ENCODE measurements around the gene MRGPRF.

MRGPRF gene

DNA sequence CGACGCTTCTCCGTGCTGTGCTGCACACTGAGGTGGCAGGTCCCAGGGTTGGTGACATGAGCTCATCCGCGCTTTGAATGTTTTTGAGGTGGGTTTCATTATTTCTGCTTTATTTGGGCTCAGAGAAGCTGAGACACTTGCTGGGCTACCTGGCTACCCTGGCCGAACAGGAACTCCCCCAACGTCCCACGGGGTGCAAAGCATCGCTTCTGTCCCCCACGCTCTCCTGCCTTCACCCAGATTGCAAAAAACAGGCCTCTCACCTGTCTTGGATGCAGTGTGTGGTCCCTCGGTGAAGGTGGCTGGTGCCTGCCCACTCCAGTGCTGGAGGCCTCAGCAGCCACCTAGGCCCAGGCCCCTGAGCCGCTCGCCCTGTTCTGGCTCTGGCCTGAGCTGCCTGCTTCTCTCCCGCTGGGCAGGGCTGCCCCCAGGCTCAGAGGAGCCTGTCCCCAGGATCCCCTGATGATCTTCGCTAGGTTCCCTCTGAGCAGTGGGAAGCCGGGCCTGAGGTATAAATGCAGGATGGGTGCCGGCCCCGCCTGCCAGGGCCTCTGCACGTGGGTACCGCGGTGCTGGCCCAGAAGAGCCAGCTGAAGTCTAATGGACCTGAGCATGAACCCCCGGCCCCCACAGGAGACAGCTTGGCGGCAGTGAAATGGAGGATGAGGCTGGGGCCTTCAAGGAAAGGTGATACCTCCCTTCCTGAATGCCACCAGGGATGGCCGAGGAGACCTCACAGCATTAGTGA is 16.5 kb downstream of the MRGPRF start:
- no peak for DNase-seq (ENCODE audit: extremely low read depth, low read depth)
- TF ChIP-seq, protein P1, sequence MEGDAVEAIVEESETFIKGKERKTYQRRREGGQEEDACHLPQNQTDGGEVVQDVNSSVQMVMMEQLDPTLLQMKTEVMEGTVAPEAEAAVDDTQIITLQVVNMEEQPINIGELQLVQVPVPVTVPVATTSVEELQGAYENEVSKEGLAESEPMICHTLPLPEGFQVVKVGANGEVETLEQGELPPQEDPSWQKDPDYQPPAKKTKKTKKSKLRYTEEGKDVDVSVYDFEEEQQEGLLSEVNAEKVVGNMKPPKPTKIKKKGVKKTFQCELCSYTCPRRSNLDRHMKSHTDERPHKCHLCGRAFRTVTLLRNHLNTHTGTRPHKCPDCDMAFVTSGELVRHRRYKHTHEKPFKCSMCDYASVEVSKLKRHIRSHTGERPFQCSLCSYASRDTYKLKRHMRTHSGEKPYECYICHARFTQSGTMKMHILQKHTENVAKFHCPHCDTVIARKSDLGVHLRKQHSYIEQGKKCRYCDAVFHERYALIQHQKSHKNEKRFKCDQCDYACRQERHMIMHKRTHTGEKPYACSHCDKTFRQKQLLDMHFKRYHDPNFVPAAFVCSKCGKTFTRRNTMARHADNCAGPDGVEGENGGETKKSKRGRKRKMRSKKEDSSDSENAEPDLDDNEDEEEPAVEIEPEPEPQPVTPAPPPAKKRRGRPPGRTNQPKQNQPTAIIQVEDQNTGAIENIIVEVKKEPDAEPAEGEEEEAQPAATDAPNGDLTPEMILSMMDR (IDR thresholded peaks at IDR 0.05; ENCODE audit: low read depth, low read length): no peak

DNA sequence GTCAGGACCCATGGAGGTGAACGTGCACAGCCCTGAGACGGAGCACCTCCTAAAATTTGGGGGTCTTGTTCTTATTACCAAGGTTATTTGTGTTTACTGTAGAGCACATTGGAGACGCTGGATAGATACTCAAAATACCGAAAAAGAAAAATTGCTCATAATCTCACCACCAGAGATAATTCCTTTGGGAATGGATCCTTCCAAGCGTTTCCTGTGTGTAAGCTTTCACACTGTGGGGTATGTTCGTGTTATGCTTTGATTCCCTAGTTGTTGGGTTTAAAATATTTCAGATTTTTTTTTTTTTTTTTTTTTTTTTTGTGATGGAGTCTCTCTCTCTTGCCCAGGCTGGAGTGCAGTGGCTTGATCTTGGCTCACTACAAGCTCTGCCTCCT is 18.2 kb downstream of the MRGPRF start:
- TF ChIP-seq, protein P1 (IDR thresholded peaks at IDR 0.05; ENCODE audit: low read depth, low read length): no peak
- DNase-seq (ENCODE audit: extremely low read depth, low read depth): no peak

DNA sequence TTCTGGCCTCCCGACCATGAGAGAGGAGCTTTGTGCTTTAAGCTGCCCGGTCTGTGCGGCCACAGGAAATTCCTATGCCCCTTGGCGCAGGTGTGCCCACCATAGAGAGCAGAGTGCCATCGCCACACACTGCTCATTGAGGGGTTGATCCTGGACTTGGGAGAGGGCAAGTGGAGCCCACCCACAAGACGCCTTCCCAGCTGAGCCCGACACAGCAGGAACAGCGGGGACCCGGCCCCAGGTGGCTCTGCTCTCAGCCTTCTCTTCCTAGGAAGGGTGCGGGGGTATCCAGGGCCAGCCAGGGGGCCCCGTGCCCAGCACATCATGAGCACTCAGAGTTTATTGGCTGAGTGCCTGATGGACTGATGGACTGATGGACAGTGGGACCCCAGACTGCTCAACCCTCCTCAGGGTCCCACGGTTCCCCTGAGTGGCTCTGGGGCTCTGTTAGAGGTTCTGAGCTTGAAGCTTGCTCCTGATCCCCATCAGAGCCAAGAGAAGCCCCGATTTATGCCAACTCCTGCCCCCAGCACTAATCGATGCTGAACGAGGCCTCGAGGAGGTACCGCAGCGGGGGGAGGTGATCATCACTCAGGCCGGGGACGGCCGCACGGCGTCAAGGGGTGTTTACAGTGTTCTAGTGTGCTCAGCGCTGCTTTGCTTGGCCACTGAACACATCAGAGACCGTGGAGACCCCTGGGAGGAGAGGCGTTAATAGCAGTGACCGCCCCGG is 18.7 kb downstream of the MRGPRF start:
- DNase-seq (ENCODE audit: extremely low read depth, low read depth): no peak
- TF ChIP-seq, protein P1 (IDR thresholded peaks at IDR 0.05; ENCODE audit: low read depth, low read length): no peak

DNA sequence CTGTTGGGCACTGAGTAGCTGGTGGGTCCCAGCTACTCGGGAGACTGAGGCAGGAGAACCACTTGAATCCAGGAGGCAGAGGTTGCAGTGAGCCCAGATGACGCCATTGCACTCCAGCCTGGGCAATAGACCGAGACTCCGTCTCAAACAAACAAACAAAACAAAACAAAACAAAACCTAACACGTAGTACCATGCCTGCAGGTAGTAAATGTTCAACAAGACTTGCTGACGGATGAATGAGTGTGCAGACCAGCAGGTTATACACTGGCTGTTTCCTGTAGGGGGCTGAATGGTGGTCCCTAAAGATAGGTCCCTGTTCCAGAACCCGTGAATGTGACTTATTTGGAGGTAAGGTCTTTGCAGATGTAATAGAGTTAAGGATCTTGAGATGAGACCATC is 19.5 kb downstream of the MRGPRF start:
- TF ChIP-seq, protein P1 (IDR thresholded peaks at IDR 0.05; ENCODE audit: low read depth, low read length): no peak
- DNase-seq (ENCODE audit: extremely low read depth, low read depth): no peak

DNA sequence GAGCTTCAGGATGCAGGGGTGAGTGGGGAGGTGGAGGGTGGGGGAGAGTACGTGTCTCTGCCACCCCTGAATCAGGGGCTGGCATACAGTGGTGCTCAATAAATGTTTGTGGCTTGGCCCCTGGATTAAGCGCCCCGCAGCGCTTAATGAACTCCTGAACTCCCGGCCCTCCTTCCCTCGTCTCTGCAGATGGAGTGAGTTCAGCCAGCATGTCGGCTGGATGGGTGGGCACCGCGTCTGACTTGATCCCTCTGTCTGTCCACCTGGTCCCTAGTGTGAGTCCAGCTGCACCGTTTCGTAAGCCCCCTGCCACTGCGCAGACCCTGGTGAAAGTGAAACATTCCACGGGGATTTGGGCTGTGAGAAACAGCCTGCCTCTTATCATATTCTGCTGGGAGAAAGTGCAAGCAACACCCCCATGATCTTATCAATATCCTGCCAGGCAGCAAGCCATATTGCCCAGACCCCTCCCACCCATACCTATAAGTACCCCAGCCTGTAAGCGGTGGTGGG is 20.2 kb downstream of the MRGPRF start:
- TF ChIP-seq, protein P1 (IDR thresholded peaks at IDR 0.05; ENCODE audit: low read depth, low read length): no peak
- DNase-seq (ENCODE audit: extremely low read depth, low read depth): no peak

DNA sequence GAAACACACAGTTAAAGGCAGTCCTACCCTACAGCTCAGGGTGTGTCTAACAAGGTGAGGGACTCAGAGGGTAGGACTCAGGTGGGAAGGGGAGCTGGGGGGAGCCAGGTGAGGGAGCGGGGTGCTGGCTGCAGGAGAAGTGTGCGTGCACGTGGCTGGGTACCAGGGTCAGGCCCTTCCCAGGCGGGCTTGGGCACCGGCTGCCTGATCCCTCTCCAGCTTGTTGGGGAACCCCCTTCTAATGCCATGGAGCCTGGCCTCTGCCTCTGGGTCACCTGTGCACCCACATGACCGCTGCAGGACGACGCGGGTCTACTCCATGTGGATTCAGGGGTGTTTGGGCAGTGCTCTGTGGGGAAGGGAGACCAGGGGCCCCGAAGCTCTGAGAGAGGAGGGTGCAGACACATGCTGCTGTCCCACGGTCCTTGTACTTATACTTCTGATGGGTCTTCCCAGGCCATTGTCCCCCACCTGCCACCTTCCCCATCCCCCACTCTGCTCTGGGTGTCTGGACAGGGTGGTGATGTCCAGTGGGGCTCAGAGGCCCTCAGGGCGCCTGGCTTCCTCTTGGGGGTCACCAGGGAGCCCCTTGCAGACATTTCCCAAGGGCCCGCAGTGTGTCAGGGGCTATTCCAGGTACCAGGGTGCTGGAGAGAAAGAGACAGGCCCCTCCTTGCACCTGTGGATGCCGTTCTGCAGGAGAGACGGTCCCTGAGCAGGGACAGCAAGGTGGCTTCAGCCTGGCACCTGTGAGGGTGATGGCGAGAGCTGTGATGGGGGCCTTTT is 21.9 kb downstream of the MRGPRF start:
- TF ChIP-seq, protein P1 (IDR thresholded peaks at IDR 0.05; ENCODE audit: low read depth, low read length): no peak
- DNase-seq (ENCODE audit: extremely low read depth, low read depth): no peak

Measured in AG09319 (cell line).